ENCODE results near the gene B3GNT7. TPM values are rescaled to one million over a fixed set of nuclear protein-coding genes. Genes with fewer than 3 reads are reported as not detected.

B3GNT7 gene
- total RNA-seq, 1 donor from 2014 or later: 1.8 TPM

- Mint-ChIP-seq H3K27me3 (ENCODE audit: low read depth) (no peaks in the 10 kb centered on the region), H3K4me1 (ENCODE audit: low read depth) (no peaks in the 10 kb centered on the region), H3K27ac (ENCODE audit: unreplicated experiment) (no peak overlapping the region), H3K36me3 (ENCODE audit: low read depth) (peaks cover 3% of the 10 kb centered on the region), H3K9me3 (ENCODE audit: low read depth) (no peaks in the 10 kb centered on the region), H3K4me3 (ENCODE audit: unreplicated experiment) (no peak overlapping the region)
- TF ChIP-seq CTCF (IDR thresholded peaks at IDR 0.05): no peak
- no peak for DNase-seq (ENCODE audit: low spot score)
Observed at GRCh38 chr2:231449503-231450054, 54.1 kb downstream of the B3GNT7 start.

- TF ChIP-seq CTCF (IDR thresholded peaks at IDR 0.05): no peak
- no peak for DNase-seq (ENCODE audit: low spot score)
- Mint-ChIP-seq H3K27me3 (ENCODE audit: low read depth) (no peaks in the 10 kb centered on the region), H3K36me3 (ENCODE audit: low read depth) (peaks cover 11% of the 10 kb centered on the region), H3K4me3 (ENCODE audit: unreplicated experiment) (no peak overlapping the region), H3K4me1 (ENCODE audit: low read depth) (no peaks in the 10 kb centered on the region), H3K27ac (ENCODE audit: unreplicated experiment) (no peak overlapping the region), H3K9me3 (ENCODE audit: low read depth) (no peaks in the 10 kb centered on the region)
Observed at GRCh38 chr2:231450548-231450989, 55.1 kb downstream of the B3GNT7 start.

Small RNA genes within 50 kb of the gene (microRNA-seq; reads per million reads assigned to microRNA genes)
- gene MIR4777 (ENCODE audit: borderline number of aligned reads): not detected

Other genes starting within 250 kb of the B3GNT7 start
- gene ARMC9, start 197.1 kb upstream of the B3GNT7 start, total RNA-seq: 71.6 to 188 TPM (median 187 TPM) in 3 replicates
- gene NCL, start 68.8 kb downstream of the B3GNT7 start, total RNA-seq: 298 to 471 TPM (median 302 TPM) in 3 replicates
- 0.10 TPM in 1 of 3 replicates, not detected in the others for gene NMUR1, start 134.7 kb downstream of the B3GNT7 start, total RNA-seq
- not detected in 3 replicates for gene TEX44, start 197.2 kb downstream of the B3GNT7 start, total RNA-seq